GM21423 (cell line): Measurements from ENCODE around the gene ZMYND10.

ENCODE experiments used
- ATAC-seq: cut with Tn5 transposase; IDR thresholded peaks from one replicate; pipeline ENCODE4 v1.9.1; 2021; ENCODE audit warnings: mild to moderate bottlenecking, moderate library complexity; ENCODE audit not compliant: unreplicated experiment

Gene ZMYND10

DNA sequence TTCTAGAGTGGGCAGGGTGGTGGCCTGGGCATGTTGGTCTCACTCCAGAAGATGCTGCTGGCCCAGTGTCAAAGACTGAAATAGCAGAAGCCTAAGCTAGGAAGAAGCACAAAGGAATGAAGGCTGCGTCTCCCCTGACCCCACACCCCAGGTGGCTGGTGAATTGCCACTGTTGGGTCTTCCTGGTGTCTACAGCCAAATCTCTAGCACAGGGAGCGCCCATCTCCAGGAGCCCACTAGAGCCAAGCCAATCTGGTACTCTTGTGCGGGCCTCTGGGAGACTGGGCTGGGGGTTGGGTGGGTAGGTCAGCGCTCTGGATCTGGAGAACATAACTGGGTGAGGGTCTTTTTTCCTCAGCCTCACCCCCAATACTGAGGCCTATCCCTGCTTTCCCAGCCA lies 18.4 kb downstream of the ZMYND10 start:
- no peak for ATAC-seq

- ATAC-seq = no peak
These were observed 19.4 kb downstream of the ZMYND10 start for GRCh38 chr3:50326182-50326541.

DNA sequence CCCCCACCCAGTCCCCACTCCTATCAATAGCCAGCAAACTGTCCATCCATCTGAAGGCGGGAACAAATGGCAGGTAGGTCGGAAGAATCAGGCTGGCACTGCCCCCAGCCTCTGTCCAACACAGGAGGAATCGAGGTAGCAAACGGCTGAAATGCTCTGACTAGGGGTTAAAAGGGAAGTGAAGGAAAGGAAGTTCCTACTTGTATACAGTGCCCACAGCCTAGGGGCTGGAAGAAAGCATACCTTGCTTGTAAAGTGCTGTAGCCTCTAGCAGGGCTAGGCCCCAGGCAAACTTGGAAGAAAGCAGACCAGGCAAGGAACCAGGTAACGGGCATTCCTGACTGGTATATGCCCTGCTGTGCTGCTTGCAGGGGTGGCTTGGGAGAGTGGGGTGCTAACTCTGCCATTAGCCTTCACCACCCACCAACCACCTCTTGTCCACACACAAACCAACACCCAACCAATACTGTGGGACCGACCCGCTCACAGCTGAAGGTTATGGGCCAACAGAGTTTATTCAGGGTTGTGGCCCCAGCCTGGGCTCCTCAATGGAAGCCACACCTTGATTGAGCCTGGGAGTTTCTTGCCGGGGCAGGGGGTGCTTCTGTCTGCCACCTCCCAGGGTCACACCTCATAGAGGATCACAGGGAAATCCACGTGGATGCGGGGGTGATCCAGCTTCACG lies 19.9 kb downstream of the ZMYND10 start:
- no peak for ATAC-seq

GRCh38 chr3:50325113-50325480 lies 20.4 kb downstream of the ZMYND10 start:
- ATAC-seq = no peak

DNA sequence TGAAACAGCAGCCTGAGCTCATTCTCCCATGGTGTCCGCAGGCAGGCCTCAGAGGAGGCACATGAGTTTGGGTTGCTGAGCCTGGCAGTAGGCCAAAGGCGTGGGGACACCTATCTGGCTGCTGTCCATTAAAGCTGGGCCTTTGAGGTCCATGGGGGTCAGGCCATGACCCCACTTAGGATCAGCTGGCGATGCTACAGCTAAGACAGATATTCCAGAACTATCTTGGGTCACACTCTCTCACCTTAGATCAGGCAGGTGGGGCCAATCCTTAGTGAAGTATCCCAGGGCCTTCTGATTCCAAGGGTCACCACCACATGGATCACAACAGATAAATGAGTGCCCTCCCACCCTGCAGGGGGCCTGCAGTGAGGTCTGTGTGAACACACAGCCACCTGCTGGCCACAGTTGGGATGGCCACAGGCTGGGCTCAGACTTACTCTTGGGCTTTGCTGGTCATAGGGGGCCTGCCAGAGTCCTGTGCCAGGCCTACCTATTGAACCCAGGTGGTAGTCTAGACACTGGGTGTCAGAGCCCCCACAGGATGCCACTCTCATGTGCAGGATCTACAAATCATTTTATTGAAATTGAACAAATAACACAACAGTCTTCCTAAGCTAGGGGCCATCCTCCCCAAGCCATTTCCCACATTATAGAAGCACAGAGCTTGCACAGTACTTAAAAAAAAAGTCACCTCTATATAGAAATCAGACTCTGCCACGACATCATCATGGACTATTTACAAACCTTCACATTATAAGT lies 21.0 kb downstream of the ZMYND10 start:
- ATAC-seq = no peak

GRCh38 chr3:50323614-50324199 lies 21.8 kb downstream of the ZMYND10 start:
- ATAC-seq = no peak

DNA sequence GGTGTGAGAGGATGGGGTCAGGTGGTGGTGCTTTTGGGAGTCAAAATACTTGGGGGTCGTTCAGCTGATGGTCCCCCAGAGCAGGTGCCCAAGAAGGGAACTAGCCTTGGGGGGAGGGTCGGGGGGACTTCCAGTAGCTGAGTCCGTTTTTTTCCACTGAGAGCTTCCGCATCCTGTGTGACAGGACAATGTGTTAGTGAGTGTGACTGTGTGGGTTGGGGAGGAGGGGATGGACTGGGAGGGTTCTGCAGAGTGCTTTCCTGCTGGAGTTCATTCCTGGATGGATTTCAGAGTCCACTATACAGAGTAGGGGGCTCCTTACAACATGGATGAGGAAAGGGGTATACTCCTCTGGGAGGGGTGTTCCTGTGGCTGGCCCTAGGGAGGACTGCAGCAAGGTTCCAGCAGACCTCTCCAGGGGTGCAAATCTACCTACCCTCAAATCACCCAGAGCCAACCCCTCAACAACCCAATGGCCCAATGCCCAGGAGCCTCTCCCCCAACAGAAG lies 22.4 kb downstream of the ZMYND10 start:
- no peak for ATAC-seq

DNA sequence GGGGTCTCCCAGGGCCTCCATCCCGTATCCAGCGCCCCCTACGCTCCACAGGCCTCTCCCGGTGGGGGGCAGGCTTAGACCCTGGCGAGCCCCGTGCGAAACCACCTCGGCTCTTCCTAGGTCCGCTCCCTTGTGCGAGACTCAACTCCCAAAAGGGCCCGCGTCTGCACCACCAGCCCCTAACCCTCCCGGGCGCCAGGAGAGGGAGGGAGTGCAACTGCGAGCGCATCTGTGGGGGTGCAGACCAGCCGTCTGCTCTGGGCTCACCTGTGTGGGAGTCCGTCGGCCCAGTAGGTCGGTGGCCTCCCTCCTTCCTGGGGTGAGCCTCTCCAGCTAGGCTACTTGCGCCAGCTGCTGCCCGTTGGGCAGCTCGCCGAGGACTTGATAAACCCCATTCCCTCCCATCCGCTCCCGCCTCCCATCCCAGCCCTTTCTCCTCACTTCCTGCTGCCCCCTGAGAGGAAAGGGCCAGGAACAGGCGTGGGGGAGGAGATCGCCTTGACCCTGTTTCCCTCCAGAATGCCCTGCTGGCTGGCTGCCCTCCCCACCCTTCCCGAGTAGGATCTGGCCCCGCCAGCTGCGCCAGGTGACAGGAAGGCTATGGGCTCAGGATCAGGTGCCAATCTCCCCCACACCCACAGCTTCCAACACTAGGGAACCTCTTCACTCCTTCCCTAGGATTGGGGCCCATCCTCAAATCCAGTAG lies 23.0 kb downstream of the ZMYND10 start, which contains the start of gene HYAL2:
TSS of gene HYAL2 (minus strand) at position 360 of the 706 bp plus-strand sequence. CDS start 2,256 bp downstream, outside the sequence.
- no peak for ATAC-seq

DNA sequence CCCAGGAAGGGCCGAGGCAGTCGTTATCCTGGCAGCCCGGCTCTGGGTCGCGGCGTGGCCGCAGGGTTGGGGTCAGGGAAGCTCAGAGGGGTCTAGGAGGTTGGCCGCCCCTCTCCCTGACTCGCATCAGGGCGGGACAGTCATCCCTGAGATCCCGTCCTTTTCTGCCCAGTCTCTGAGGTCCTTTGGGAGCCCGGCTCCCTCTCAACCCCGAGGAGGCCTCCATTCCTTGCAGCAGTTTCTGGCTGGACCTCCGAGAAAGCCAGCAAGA lies 23.5 kb downstream of the ZMYND10 start:
- ATAC-seq = no peak

- ATAC-seq = peak; percentile 83
These were observed 24.0 kb downstream of the ZMYND10 start for GRCh38 chr3:50321336-50322114.

- ATAC-seq = peak; percentile 45
These were observed 24.6 kb downstream of the ZMYND10 start for GRCh38 chr3:50320853-50321335.

- no peak for ATAC-seq
These were observed 25.5 kb downstream of the ZMYND10 start for GRCh38 chr3:50319894-50320625.

DNA sequence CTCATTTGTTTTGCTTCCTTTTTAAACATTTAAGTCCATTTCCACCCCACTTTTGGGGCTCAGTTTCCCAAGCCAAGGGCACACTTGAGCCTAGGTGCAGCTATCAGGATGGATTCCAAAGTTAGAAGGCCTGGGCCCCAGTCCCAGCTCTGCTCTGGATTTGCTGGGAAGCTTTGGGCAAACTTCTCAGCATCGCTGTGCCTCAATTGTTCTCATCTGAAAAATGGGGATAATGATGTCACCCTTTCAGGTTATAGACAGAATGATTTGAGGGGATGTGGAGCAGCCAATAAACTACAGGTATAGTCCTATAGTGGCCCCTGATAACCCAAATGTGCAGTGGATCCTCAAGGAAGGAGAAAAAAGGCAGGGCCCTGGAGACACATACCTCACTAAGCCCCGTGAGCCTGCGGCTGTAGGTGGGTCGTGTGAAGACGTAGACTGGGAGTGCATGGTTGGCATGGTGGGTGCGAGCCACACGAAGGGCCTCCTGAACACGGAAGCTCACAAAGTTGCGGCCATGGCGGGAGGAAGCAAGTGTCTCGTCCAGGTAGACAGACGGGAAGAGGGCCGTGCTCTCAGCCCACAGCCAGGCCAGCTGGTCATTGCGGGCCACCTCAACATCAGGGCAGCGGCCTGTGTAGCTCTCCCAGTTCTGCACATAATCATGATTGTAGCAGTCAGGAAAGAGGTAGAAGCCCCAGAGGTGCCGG lies 26.2 kb downstream of the ZMYND10 start:
- ATAC-seq = no peak

- no peak for ATAC-seq
These were observed 26.9 kb downstream of the ZMYND10 start for GRCh38 chr3:50318615-50319014.

DNA sequence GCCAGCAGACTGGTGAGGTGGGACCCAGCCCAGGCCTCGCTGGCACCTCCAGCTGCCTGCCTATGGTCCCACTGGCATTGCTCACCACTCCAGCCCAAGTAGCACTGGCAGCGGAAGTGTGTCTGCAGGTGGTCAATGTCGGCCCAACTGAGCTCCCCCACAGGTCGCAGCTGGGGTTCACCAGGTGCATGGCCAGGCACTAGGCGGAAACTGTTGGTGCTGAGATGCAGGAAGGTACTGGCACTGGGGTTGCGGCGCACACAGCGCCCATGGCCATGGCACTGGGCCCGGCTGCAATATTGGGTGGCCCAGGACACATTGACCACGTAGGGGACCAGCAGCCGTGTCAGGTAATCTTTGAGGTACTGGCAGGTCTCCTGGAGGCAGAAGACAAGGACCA lies 27.4 kb downstream of the ZMYND10 start:
- ATAC-seq = no peak

GRCh38 chr3:50317300-50317699 lies 28.2 kb downstream of the ZMYND10 start:
- no peak for ATAC-seq

DNA sequence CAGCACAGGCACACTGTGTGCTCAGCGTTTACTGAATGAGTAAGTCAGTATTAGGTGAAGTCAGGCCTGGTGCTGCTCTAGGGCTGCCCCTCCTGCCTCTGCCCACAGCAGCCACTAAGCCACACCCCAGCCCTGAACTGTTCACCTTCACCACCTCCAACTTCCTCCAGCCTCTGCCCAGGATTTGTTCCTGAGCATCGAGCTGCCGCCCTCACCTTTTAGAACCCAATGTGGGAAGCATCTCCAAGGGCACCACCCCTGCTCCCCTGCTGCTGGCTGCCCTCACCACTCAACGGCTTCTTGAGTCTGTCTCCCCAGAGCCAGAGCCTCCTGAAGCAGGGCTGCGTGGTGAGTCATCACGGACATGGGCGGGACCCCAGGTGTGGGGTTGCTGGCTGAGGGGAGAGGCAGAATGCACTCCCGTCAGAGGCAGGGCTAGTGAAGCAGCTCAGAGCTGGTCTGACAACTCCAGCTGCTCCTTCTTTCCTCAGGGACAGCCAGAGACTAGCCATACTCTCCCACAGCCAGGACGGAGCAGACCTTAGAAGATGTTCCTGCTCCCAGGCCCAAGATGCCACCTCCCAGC lies 28.8 kb downstream of the ZMYND10 start:
- no peak for ATAC-seq

DNA sequence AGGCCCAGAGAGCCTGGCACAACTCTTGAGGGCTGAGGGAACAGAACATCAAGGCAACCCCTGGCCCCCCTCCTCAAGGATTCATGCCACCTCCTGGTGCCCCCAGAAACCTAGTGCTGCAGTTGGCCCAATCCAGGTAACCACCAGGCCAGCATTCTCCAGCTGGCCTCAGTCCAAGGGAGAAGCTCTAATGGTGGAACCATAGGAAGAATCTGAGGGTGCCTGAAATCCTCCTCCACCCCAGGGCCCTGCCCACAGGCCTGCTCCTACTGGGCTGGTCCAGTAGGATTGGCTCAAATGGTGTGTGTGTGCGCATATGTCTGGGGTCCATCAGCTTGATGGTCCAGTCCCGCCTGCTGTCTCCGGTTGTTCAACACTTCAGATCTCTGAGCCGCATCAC lies 30.7 kb downstream of the ZMYND10 start:
- ATAC-seq = no peak

GRCh38 chr3:50314342-50314741 lies 31.2 kb downstream of the ZMYND10 start:
- no peak for ATAC-seq
